C4-2B (cell line): ENCODE data around the gene SLC35F5.

Source experiments
- ZFX ChIP-seq: fragments of 450-650 bp; IDR thresholded peaks from 2 replicates; pipeline ENCODE4 v1.6.1; 2017
- TF ChIP-seq, protein P1 (sequence below): fragments of 450-650 bp; conservative IDR thresholded peaks from 2 replicates; pipeline ENCODE4 v1.5.1; 2017; ENCODE audit warnings: mild to moderate bottlenecking

DNA sequence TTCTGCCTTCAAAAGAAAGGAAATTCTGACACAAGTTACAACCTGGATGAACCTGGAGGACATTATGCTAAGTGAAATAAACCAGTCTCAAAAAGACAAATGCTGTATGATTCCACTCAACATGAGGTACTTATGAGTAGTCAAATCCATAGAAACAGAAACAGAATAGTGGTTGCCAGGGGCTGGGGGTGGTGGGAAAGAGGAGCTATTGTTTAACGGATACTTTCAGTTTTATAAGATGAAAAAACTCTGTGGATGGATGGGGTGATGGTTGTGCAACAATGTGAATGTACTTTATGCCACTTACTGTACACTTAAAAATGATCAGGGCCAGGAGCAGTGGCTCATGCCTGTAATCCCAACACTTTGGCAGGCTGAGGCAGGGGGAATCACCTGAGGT lies 15.4 kb downstream of the SLC35F5 start:
- TF ChIP-seq, protein P1, sequence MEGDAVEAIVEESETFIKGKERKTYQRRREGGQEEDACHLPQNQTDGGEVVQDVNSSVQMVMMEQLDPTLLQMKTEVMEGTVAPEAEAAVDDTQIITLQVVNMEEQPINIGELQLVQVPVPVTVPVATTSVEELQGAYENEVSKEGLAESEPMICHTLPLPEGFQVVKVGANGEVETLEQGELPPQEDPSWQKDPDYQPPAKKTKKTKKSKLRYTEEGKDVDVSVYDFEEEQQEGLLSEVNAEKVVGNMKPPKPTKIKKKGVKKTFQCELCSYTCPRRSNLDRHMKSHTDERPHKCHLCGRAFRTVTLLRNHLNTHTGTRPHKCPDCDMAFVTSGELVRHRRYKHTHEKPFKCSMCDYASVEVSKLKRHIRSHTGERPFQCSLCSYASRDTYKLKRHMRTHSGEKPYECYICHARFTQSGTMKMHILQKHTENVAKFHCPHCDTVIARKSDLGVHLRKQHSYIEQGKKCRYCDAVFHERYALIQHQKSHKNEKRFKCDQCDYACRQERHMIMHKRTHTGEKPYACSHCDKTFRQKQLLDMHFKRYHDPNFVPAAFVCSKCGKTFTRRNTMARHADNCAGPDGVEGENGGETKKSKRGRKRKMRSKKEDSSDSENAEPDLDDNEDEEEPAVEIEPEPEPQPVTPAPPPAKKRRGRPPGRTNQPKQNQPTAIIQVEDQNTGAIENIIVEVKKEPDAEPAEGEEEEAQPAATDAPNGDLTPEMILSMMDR, result no peak
- no peak for TF ChIP-seq ZFX
